ENCODE data around the gene PRCP.

Gene PRCP

DNA sequence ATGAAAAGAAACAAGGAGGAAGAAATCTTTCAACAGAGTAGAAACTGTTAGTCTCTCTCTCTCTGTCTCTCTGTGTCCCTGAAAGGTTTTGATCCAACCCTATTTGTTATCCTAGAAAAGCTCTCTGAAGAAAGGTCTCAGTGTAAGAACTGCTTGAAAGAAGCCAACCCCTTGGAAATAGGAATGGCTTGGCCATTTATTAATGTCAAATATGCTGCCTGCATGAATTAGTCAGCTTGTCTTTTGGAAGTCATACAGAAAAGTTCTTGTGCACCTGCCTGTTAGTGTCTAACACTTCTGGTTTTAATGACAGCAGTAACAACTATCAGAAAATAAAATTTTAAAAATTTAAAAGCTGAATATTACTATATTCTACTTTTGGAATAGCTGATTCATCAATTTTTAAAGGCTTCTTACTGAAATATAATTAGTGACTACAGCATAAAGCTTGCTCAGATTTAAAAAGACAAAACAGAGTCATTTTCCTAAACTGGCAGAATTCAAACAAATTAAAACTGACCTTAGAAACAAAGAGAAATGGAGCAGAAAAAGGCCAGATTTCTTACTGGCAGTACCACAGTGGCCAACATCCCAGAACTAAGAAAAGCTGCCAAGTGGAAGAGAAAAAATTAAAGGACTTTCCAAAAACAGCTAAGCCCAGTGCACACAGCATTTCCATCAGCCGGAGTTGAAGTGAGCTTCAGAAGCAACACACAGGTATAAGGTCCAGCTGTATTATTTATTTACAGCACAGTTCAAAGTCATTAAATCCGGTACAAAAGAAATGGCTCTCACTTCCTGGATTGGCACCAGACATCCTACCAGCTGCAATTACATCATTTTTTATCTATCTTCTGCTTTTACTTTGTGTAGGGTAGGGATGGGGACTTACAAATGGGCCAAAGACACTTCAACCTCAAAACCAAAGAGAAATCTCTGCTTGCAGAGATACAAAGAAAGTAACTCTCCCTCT lies 76.3 kb downstream of the PRCP start:
- no peak for DNase-seq

DNA sequence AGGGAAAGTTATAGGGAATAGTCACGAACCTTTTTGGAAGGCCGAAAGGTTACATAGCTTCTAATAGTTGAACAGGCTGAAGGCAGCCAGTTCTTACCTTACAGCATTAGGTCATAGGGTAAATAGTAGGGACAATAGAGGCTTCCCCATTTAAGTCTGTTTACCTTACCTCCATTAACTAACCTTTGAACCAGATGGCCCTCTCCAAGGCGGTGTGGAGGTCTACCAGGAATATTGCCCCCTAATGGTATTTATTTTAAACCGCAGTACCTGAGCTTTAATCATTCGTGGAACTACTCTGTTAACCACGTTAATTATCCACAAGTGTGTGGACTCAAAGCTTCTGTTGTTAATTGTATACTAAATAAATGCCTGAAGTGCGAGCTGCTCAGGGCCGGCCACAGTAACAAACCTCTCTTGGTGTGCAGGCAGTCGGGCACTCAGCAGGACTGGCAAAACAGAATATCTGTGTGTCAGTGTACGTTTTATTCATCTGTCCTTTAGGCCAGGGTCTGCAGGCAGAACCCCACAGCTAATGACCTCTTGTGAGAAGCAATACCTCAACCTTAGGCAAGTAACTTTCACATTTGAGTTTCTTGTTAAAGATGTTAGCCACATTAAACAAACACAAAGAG lies 81.7 kb downstream of the PRCP start:
- DNase-seq, result no peak

DNA sequence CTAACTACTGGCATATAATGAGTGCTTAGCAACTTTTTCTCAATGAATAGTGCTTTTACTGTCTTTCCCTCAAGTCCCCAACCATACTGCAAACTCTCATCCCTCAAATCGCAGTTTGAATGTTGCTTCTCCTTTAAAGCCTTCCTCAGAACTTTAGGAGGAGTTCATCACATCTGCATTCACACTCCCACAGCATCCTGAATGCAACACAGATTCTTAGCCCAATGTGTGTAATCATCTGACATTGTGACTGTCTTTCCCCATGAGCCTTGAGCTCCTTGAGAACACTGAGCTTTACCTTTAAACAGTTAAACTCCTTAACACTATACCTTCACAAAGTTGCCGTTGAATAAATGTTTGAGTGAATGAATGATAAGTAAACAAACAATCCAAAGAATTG lies 84.8 kb downstream of the PRCP start:
- DNase-seq, result no peak

DNA sequence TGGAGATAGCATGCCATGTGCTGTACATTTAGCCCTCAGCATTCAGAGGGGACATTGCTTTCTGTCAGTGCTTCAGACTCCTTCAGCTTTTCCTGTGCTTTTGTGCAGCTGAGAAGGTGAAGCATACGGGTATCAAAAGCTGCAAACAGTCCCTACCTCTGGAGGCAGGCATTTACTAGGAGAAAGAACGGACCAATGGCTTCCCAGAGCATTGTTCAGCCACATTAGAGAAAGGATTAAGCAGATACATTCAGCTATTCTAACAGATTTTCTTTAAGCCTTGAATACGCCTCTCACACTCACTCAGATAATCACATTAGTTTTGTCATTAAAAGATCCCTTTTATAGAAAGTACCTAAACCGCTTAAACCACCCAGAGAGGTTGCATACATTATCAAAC lies 85.9 kb downstream of the PRCP start:
- DNase-seq, result no peak

DNA sequence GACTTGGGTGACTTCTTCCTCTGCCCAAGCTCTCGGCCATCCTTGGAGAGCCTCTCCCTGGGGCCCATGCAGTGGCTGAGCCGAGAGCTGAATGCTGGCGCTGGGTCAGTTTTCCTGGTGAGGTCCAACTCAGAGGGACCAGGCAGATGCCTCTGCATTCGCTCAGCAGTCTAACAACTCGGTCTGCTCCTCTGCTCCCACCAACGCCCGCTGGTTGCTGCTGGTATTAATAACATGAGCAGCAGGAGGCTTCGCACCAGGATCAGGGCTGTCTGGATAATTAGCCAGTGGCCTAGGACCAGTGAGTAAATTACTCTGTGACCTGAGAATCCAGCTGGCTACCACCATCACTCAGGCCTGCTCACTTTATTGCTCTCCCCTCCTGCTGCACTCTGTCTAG lies 88.9 kb downstream of the PRCP start:
- no peak for DNase-seq

DNA sequence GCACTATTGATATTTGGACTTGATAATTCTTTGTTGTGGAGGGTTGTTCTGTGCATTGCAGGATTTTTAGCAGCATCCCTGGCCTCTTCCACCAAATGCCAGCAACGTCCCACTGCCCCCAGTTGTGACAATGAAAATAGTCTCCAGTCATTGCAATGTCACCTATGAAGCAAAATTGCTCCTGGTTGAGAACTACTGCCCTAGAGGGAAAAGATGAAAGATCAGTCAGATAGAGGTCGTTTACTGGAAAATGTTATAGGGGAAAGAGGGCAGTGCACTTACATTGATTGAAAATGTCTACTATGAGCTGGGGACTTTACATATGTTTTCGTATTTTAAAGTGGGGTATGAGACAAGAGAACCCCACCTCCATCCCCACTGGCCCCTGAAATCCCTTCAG lies 89.5 kb downstream of the PRCP start:
- DNase-seq, result no peak

DNA sequence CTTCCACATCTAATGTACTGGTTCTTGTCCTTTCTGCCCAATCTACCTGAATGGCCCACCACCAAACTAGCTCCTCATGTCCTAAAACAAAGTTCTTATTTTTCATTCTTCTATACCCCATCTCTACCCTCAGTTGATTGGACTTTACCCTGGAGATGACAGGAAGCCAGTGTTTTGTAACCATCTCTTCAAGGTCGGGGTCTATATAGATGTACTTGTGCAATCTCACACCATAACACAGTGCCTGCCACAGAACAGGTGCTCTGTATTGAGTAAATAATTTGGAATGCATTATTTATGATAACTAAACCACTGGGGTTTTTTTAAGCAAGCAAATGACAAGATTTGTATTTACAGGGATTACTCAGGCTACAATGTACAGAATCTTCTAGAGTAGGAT lies 89.9 kb downstream of the PRCP start:
- no peak for DNase-seq

DNA sequence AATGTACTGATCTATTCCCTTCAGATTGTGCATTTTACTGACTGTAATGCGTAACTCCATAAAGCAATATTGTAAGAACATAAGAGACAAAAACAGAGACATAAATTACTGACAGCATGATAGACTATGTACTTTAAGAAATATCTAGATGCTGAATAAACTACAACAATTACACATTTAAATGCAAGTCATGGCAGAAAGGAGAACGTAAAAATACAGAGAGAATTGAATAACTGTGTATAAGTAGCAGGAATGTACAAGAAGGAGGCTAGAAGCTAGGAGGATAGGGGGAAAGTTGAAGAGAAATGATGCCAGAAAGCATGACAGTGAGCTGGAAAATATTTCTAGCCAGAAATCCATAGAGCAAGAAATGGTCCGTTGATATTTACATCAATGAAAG lies 92.6 kb downstream of the PRCP start:
- no peak for DNase-seq

DNA sequence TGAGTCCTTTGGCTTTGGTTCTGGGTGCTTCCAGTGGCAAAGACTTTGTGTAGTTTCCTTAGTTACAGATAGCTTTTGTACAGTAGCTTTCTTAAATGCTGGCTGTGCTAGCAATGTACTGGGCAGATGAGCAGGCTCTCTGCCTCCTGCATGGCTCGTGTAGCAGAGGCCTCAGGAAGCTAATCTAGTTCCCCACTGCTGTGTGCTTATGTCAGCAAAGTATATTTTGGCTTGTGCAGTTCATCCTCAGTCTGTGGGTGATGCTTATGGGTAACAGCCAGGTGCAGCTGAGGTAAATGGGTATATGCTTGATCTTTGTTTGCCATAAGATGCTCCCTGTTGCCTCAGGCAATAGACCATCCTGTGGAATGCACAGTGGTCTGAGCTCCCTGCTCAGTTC lies 97.5 kb downstream of the PRCP start:
- DNase-seq, result no peak

DNA sequence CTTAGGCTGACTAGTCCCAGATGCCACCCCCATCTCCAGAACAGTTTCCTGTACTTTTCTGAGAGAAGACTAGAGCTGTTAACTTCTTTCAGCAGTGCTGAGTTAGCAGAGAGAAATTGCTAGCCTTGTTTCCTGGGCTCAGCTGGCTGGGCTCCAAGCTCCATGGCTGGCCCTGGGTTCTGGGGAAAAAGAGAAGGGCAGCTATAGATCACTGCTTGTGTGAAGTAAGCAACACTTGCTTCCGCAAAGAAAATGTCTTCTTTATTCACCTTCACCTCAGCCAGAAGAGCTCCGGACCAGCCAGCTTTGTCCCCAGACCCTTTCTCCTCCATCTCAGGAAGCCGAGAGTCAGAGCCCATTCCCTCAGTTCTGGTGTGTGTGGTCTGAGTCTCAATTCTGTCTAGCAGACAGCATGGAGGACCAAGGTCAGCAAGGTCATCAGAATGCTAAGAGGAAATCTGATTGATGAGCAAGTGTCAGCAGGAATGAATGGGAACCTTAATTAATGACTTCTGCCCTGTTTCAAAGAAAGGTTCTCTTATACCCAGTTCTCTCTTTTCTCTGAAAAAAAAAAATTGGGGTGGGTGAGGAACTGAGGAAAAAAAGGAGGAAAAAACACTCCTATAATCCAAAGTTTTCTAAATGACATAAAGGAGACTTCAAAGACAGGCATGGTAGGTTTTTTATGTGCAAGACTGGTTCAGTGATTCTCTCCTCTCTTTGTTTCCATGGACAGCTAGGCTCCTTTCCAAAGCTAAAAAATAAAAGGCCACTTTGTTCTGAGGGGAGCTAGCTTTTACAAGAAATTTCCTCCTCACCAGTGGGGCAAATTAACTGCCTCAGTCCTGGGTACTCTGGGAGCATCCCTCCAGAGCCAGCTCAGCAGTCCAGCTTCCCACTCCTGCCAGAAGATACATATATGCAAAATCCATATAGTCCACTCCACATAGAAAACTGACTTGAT lies 103.0 kb downstream of the PRCP start:
- DNase-seq, result no peak

DNA sequence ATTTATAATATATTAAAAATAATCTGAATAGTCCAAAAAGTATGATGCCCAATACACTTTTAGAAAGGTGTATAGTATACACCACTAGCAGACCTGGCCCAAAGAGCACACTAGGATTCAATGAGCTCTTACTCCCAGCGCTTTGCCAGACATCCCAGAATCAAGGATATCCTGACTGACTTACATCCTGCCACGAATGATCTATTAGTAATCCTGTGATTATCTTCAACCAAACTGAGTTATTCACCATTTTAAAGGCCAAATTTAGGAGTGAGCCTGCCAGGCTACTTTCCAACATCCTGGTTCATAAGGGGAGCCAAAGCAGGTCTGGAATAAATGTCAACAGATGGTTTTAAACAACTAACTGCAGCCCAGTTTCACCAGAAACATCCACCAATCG lies 105.7 kb downstream of the PRCP start:
- no peak for DNase-seq

DNA sequence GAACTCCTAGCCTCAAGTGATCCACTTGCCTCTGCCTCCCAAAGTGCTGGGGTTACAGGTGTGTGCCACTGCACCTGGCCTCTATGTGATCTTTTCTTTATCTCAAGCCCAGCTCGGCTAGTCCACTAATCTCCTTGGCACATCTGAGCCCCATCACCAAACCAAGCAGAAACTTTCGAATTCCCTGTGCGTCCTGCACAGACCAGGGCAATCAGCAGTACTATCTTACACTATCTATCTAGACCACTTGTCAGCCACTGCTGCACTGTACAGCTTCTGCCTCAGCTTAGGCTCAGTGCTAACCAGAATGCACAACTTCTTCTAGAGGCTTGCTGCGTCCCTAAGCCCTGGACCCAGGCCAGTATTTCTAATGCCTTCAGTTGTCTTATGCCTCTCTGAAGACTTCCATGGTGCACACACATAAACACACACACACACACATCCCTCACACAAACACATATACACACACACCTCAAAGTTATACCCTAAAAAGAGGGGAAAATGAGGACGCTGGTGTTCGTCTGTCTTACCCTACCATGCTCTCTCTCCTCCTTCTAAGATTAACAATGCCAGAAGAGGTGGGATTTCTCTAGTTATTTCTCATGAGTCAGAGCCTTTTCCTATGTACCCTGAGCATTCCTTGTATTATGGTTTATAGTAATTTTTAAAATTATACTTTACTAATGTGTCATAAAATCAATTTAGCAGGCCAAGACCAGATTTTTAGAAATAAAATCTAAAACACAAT lies 107.2 kb downstream of the PRCP start:
- DNase-seq, result no peak

DNA sequence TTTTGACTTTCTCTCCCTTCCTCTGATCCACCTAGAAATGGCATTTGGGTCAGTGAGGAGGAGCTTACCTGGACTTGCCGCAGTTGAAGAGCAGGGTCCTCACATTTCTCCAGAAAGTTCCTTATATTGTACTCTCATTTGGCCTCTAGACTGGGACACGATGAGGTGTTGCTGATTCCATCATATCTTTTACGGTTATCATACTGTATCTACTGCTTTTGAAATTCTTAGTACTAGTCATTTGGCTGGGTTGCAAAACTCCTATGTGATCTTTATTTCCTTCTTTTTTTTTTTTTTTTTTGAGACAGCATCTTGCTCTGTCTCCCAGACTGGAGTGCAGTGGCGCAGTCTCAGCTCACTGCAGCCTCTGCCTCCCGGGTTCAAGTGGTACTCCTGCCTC lies 107.9 kb downstream of the PRCP start:
- no peak for DNase-seq

DNA sequence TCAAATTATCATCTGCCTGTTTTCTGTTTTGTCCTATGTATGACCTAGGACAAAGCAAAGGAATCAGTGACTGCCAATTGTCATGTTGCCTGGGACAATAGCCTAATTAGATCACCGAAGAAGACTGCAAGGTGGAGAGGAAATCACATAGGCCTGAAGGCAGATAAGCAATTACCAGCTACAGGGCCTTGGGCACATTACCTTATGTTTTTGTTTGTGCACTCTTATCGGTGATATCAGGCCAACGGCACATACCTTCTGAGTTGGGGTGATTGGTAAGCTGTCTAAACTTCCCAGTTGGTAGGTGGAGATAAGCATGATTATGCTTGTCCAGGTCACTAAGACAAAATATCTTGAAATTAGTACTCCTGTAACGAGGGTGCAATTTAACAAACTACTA lies 108.5 kb downstream of the PRCP start:
- no peak for DNase-seq

DNA sequence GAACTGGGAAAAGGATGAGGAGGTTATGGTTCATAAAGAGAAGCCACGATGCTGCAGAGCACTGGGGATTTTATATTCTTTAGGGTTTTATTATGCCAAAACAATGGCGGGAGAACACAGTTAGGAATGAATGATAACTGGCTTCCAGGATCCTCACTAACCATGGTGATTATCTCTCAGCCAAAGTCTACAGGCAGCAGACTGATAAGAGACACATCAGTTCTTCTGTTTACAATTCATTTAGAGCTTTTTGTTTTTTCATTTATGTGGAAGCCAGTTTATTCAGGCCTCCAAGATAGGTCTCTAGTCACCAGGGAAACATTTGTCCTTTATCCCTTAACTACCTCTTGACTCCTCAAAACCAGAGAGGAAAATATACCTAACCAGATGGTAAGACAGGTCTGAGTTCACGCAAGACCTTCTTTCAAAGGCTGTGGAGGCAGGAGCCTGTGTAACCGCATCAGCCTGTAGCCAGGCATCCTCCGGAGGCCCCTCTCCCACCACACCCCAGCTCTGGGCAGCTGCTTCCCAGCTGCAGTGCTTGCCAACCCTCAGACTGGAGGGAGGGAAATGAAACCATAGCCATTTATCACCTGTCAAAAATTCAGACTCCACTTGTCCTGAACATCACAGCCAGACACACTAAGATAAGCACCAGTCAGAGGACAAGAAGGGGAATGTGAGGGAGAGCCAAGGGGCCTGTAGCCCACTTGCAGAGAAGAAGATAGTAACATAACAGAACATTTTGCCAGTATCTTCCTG lies 109.3 kb downstream of the PRCP start:
- DNase-seq, result peak; percentile 37

DNA sequence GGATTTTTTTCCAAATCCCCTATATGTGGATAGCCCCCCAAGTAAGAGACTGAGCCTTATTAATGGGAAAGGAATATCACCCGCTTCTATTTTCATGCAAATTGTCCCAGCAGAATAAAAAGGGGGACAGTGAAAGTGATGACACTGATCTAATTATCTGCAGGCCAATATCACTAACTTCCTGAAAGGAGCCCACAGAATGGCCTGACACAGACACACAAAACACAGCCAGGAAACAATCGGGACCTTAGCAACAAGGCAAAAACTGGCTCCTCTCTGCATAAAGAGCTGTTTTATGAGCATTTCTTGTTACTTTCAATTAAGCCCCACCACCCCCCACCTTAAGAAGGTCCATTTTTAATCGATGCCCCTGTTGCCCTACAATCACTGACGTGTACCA lies 112.2 kb downstream of the PRCP start:
- DNase-seq, result no peak

DNA sequence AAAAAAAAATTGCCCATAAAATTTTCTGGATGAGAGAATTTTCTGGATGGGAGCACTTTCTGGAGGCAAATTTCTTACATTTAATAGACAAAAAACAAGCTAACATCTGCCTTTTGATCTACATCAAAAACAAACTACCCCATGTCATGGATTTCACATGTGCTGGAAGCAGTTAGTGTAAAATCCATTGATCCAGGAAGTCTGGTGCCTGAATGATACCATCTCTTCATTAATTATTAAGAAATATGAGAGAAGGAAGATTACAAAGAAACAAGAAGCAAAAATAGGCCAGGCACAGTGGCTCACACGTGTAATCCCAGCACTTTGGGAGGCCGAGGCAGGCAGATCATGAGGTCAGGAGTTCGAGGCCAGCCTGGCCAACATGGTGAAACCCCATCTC lies 113.4 kb downstream of the PRCP start:
- DNase-seq, result no peak

DNA sequence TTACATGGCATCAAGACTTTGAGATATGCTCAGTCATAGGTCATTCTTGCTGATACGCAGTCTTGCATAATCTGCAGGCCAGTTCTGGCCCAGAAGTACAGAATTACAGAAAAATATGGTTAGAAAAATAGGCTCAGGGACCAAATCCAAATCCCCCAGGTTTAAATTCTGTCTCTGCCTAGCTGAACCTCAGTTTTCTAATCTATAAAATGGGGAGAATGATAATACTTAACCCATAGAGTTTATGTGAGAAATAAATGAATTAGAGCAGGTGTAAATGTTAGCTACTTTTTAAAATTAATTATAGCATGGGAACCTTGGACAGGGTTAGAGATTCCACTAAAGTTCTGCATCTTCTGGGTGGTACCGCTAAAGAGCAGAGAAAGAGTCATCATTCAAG lies 114.2 kb downstream of the PRCP start:
- no peak for DNase-seq

DNA sequence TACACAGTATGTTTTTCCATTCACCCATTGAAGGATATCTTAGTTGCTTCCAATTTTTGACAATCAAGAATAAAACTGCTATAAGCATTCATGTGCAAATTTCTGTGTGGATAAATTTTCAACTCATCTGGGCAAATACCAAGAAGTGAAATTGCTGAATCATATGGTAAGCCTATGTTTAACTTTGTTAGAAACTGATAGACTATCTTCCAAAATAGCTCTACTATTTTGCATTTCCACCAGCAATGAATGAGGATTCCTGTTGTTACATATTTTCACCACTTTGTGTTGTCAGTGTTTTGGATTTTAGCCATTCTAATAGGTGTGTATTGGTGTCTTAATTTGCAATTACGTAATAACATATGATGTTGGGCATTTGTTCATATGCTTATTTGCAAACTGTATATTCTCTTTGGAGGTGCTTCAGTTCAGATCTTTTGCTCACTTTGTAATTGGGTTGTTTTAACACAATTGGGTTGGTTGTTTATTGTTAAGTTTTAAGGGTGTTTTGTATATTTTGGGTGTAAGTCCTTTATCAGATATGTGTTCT lies 117.3 kb downstream of the PRCP start:
- no peak for DNase-seq

DNA sequence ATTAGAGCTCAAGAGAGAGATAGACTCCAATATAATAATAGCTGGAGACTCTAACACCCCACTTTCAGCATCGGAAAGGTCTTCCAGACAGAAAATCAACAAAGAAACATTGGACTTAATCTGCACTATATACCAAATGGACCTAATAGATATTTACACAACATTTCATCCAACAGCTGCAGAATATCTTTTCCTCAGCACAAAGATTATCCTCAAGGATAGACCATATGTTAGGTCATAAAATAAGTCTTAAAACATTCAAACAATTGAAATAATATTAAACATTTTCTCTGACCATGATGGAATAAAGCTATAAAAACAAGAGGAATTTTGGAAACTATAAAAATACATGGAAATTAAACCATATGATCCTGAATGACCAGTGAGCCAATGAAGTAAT lies 121.5 kb downstream of the PRCP start:
- DNase-seq, result no peak

DNA sequence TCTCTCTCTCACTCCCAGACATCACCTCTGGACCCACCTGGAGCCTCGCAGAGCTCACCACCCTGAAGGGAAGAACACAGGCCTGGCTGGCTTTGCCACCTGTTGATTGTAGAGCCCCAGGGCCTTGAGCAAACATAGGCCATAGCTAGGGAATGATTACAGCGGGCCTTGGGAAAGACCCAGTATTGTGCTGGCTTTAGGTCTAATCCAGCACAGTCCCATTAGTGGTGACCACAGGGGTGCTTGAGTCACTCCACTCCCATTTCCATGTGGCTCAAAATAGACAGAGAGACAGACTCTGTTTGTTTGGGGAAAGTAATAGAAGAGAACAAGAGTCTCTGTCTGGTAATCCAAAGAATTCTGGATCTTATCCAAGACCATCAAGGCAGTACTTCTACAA lies 123.9 kb downstream of the PRCP start:
- no peak for DNase-seq
